LNCAP (cell line): ENCODE results near the gene HRH2.

ENCODE experiments used
- CTCF ChIP-seq: fragments of 450-650 bp; IDR thresholded peaks from 2 replicates; pipeline ENCODE4 v1.5.1; 2017; ENCODE audit warnings: mild to moderate bottlenecking

HRH2 gene

GRCh38 chr5:175649967-175650366 is 7.9 kb upstream of the HRH2 start:
- no peak for TF ChIP-seq CTCF

- TF ChIP-seq CTCF: no peak
These were observed 4.9 kb upstream of the HRH2 start for GRCh38 chr5:175652741-175653663.

- no peak for TF ChIP-seq CTCF
These were observed 4.1 kb upstream of the HRH2 start for GRCh38 chr5:175653763-175654162.

- TF ChIP-seq CTCF: no peak
These were observed 3.5 kb upstream of the HRH2 start for GRCh38 chr5:175654339-175654738.

- no peak for TF ChIP-seq CTCF
These were observed 3.1 kb upstream of the HRH2 start for GRCh38 chr5:175654807-175655206.

GRCh38 chr5:175655411-175655810 is 2.5 kb upstream of the HRH2 start:
- no peak for TF ChIP-seq CTCF

- TF ChIP-seq CTCF: no peak
These were observed 905 bp upstream of the HRH2 start for GRCh38 chr5:175656966-175657365.
